MCF 10A (cell line): ENCODE measurements around the gene TPX2. TPM values are rescaled to one million over a fixed set of nuclear protein-coding genes. Genes with fewer than 3 reads are reported as not detected.
A peak's percentile ranks its signal among the peaks of the same experiment; 100 is the strongest.

ENCODE experiments used
- BruUV-seq: library from RNA; stranded (reverse); fragments of 400-500 nt; replicated peaks from 2 replicates; lab custom pipeline; 2021; lab: Mats Ljungman, UMichigan
- CTCF ChIA-PET: fragments of 300-600 bp; sonication (Branson Sonifier 250); formaldehyde crosslinking; extraction: SDS; loops from one replicate; lab custom pipeline; 2021; ENCODE audit warnings: antibody characterized with exemption, inconsistent platforms; lab: Yijun Ruan, JAX
- POLR2A ChIA-PET: fragments of 300-600, 350-650 bp; sonication (Branson Sonifier 250); formaldehyde crosslinking; extraction: SDS; loops from one replicate; lab custom pipeline; 2020; ENCODE audit warnings: antibody characterized with exemption, inconsistent platforms; lab: Yijun Ruan, JAX
- DNase-seq: peaks from one replicate; pipeline ENCODE4 v3.0.0-alpha.2; 2018; ENCODE audit not compliant: unreplicated experiment
- H3K27ac Mint-ChIP-seq: one replicate; pipeline ENCODE4 v1.8.0; 2022; ENCODE audit warnings: mild to moderate bottlenecking, low read depth, mixed read lengths; ENCODE audit not compliant: unreplicated experiment
- H3K27me3 Mint-ChIP-seq: one replicate; pipeline ENCODE4 v1.8.0; 2022; ENCODE audit warnings: mixed read lengths; ENCODE audit not compliant: insufficient read depth, unreplicated experiment
- H3K36me3 Mint-ChIP-seq: one replicate; pipeline ENCODE4 v1.8.0; 2022; ENCODE audit warnings: mild to moderate bottlenecking, moderate library complexity, mixed read lengths; ENCODE audit not compliant: insufficient read depth, unreplicated experiment
- H3K4me1 Mint-ChIP-seq: one replicate; pipeline ENCODE4 v1.8.0; 2022; ENCODE audit warnings: mixed read lengths; ENCODE audit not compliant: insufficient read depth, unreplicated experiment
- H3K4me3 Mint-ChIP-seq: one replicate; pipeline ENCODE4 v1.8.0; 2022; ENCODE audit warnings: mild to moderate bottlenecking, moderate library complexity, mixed read lengths; ENCODE audit not compliant: unreplicated experiment
- H3K9me3 Mint-ChIP-seq: one replicate; pipeline ENCODE4 v1.8.0; 2022; ENCODE audit warnings: mixed read lengths; ENCODE audit not compliant: unreplicated experiment
- intact Hi-C: fragments of 100-400 bp; cut with micrococcal nuclease; formaldehyde crosslinking; loops from 2 replicates; pipeline ENCODE4 v1.14.1; 2022
- total RNA-seq: library from RNA; stranded (reverse); gene quantifications from 2 replicates; pipeline ENCODE4 v1.2.3, GENCODE V29; 2022
- TF ChIP-seq, protein P1 (sequence below): fragments of 200-600 bp; IDR thresholded peaks from one replicate; pipeline ENCODE4 v1.8.0; 2022; ENCODE audit warnings: antibody characterized with exemption, mild to moderate bottlenecking; ENCODE audit not compliant: unreplicated experiment

TPX2 gene
- total RNA-seq, 1 experiment from 2014 or later = 79.6 TPM

DNA sequence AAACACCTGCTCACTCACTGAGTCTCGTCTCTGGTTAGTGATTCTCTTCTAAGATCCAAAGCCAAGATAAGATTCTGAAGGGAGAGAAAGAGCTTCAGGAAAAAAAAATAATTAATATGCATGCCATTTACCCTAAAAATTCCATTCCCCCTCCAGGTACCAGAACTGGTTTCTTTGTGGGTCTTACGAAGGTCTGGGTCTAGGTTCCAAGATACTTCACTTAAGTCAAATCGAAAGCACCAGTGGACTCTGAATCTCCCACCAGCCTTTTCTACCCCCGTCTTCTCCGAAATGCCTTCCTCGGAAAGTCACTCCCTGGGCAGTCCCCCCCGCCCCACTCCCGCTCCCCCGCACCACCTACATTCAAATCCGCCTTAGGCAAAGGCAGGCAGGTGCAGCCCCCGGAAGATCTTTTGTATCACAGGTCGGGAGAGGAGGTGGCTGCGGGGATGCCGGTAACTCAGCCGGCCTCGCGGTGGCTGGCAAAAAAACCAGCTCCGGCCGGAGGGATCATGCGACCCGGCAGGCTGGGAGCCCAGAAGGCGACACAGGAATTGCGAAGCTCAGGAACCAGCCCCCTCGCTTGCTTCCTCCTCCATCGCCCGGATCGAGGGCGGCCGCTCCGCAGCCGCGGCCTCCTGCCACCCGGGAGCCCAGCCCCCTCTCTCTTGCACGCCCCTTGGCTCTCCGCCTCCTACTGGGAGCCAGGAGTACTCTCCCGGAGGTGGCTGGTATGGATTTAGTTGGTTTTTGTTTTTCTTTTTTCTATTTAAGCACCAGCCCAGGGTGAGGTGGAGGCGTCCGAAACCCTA is 16.6 kb upstream of the TPX2 start, which contains the start of gene BCL2L1:
Gene BCL2L1 (minus strand): TSS at position 612 of the 812 bp plus-strand sequence. CDS start 650 bp downstream, outside the sequence.
- Mint-ChIP-seq H3K36me3 (peaks cover 42% of the 10 kb centered on the region), H3K9me3 (no peaks in the 10 kb centered on the region), H3K27ac (peak within 1 kb of the TSS; percentile 93), H3K4me3 (peak within 1 kb of the TSS; percentile 91), H3K4me1 (peaks cover 44% of the 10 kb centered on the region), H3K27me3 (no peaks in the 10 kb centered on the region)
- TF ChIP-seq, protein P1, sequence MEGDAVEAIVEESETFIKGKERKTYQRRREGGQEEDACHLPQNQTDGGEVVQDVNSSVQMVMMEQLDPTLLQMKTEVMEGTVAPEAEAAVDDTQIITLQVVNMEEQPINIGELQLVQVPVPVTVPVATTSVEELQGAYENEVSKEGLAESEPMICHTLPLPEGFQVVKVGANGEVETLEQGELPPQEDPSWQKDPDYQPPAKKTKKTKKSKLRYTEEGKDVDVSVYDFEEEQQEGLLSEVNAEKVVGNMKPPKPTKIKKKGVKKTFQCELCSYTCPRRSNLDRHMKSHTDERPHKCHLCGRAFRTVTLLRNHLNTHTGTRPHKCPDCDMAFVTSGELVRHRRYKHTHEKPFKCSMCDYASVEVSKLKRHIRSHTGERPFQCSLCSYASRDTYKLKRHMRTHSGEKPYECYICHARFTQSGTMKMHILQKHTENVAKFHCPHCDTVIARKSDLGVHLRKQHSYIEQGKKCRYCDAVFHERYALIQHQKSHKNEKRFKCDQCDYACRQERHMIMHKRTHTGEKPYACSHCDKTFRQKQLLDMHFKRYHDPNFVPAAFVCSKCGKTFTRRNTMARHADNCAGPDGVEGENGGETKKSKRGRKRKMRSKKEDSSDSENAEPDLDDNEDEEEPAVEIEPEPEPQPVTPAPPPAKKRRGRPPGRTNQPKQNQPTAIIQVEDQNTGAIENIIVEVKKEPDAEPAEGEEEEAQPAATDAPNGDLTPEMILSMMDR = peak; percentile 70
- POLR2A ChIA-PET = interaction anchor here (0.6 to 13.2 kb wide), 20 partner anchors 13 to 262 kb away, joined by 3 to 491 read pairs (median 9); partner anchors contain the start of genes ID1 and TPX2
- BruUV-seq = no TSS peak
- CTCF ChIA-PET = interaction anchor here (0.5 to 16.0 kb wide), 23 partner anchors 16 to 1997 kb away, joined by 3 to 626 read pairs (median 17); partner anchors contain the start of genes ID1 and TPX2
- DNase-seq = peak; percentile 88
- intact Hi-C loops = loop anchor here (1.0 to 5.0 kb wide), 3 partner anchors 23 to 61 kb away; no protein-coding TSS in a partner anchor

DNA sequence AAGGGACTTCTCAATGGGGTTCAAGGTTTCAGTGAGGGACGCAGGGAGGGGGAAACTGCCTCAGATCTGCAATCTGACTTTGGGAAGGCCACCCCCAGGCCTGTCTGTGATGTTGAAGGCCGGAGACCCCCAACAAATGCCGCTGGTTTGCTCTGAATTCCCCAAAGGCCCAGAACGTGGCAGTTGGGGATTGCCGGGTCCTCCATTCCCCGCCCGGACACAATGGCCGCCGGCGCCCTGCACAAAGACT is 16.1 kb upstream of the TPX2 start:
- ChIA-PET CTCF (interaction anchor here (0.6 to 16.0 kb wide), 26 partner anchors 11 to 1997 kb away, joined by 3 to 626 read pairs (median 14); partner anchors contain the start of gene TPX2), POLR2A (interaction anchor here (0.8 to 13.2 kb wide), 21 partner anchors 14 to 262 kb away, joined by 3 to 491 read pairs (median 8); partner anchors contain the start of genes ID1 and TPX2)
- TF ChIP-seq, protein P1 = no peak
- Mint-ChIP-seq H3K4me3 (peak overlapping the region; percentile 91), H3K27ac (peak overlapping the region; percentile 93), H3K9me3 (no peaks in the 10 kb centered on the region), H3K36me3 (peaks cover 37% of the 10 kb centered on the region), H3K4me1 (peaks cover 42% of the 10 kb centered on the region), H3K27me3 (no peaks in the 10 kb centered on the region)
- DNase-seq = no peak
- BruUV-seq = TSS peak; percentile 35
- intact Hi-C loops = loop anchor here (1.0 to 5.0 kb wide), 2 partner anchors 46 to 62 kb away; no protein-coding TSS in a partner anchor

DNA sequence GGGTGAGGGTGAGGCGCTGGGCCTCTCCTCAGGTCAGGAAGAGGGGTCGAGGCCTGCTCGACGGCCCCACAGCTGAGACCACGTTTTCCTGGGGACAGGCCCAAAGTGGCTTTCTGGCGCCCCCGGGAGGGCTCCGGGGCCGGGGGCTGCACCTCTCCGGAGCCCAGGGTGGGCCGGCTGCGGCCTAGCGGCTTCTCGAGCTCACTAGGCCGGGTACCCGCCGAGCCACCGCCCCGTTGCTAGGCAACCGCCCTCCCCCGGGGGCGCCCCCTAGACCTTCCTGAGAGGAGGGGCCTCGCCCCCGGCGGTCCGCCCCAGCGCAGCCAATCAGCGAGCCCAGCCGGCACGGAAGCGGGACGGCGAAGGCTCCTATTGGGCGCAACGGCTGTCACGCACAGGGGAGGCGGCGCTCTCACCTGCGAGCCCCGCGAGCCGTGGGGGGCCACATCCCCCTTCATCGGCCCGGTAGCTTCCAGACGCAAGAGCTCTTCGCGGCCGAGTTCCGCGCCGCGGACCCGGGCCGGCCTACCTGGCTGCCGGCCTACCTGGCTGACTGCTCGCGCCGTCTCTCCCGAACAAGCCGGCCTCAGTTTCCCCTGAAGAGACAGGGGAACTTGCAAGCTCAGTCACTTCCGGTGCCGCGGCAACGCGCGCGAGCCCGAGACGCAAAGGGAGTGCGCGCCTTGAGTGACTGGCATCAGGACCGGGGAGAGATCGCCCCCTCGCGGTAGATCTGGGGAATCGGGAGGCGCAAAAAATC is 15.6 kb upstream of the TPX2 start:
- peak overlapping the region; percentile 91 for H3K4me3 Mint-ChIP-seq
- no TSS peak for BruUV-seq
- peaks cover 32% of the 10 kb centered on the region for H3K36me3 Mint-ChIP-seq
- POLR2A ChIA-PET = interaction anchor here (0.8 to 13.2 kb wide), 26 partner anchors 14 to 163 kb away, joined by 3 to 491 read pairs (median 6); partner anchors contain the start of genes ID1 and TPX2
- H3K4me1 Mint-ChIP-seq = peaks cover 40% of the 10 kb centered on the region
- peak; percentile 96 for DNase-seq
- CTCF ChIA-PET = interaction anchor here (0.6 to 16.0 kb wide), 44 partner anchors 10 to 1996 kb away, joined by 3 to 626 read pairs (median 6); partner anchors contain the start of gene TPX2
- no peaks in the 10 kb centered on the region for H3K9me3 Mint-ChIP-seq
- peak overlapping the region; percentile 93 for H3K27ac Mint-ChIP-seq
- intact Hi-C loops = loop anchor here (1.0 to 5.0 kb wide), 4 partner anchors 46 to 123 kb away; no protein-coding TSS in a partner anchor
- TF ChIP-seq, protein P1 = peak; percentile 82
- no peaks in the 10 kb centered on the region for H3K27me3 Mint-ChIP-seq
